Measurements from ENCODE around the gene DBN1.

The DBN1 gene

DNA sequence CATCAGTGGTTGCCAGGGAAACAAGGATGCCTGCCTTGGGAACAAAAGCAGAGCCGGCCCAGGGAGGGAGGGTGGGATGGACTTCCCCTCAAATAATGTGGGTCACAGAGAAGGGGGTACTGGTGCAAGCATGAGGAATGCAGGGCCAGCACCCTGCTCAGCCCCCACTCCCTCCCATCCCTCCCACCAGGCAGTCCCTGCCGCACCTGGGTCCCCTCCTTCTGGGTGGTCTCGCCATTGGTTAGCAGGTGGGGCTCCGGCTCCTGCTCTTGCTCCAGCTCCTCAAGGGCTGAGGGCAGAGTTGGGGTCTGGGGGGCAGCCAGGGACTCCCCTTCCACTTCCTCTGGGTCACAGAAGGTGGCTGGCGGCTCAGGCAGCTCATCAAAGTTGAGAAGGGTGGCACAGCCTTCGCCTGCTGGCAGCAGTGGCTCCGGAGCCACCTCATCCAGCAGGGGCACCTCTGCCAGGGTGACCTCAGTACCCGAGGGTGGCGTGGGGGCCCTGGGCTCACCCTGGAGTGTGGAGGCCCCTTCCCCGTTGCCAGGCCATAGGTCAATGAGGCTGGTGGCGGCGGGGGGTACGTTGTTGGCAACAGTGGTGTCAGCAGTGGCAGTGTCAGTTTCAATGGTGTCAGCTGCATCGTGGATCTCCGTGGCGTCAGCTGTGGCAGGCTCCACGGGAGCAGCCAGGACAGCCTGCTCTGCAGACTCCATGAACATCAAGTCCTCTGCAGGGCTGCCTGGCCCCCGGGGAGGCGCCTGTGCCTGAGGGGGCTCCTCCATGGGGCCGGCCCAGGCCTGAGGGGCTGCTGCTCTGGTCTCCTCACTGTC is 15.4 kb downstream of the DBN1 start:
- H3K27ac ChIP-seq, result no peak overlapping the region
- no peak for DNase-seq (ENCODE audit: low read depth, low spot score)

DNA sequence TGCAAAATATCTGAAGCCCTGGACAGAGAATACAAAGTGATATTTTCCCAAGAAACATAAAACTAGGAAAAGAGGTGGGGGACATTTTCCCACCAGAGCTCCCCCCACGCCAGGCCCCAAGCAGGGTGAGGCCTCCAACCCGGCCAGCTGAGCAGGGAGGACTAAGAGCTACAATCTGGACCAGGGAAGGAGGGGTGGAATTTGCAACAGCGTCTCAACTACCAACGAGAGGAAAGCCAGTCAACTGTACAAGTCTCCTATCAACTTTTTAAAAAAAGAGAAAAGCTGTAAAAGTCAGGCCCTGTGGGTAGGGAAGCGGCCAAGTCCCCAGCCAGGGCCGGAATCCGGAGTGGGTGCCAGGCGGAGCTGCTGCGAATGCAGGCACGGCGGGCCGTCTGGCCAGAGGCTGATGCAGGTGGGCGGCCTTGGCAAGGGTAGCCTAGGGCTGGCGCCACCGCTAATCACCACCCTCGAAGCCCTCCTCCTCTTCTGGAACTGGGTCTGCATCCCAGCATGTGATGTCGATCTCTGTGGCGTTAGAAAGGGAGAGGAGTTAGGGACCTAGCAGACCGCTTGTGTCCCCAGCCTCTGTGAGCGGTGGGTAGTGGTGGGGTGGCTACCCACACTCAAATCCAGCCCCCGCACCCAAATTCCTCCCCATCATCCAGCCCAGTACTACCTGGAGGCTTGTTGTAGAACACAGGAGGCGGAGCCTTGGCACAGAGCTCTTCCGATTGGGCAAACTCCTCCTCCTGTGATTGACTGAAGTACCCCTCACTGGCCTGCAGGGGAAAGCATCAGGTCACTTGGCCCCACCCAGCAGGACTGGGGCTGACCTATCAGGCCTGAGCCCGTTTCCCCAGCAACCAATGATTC is 16.2 kb downstream of the DBN1 start:
- DNase-seq (ENCODE audit: low read depth, low spot score), result peak; percentile 87
- H3K27ac ChIP-seq, result no peak overlapping the region

DNA sequence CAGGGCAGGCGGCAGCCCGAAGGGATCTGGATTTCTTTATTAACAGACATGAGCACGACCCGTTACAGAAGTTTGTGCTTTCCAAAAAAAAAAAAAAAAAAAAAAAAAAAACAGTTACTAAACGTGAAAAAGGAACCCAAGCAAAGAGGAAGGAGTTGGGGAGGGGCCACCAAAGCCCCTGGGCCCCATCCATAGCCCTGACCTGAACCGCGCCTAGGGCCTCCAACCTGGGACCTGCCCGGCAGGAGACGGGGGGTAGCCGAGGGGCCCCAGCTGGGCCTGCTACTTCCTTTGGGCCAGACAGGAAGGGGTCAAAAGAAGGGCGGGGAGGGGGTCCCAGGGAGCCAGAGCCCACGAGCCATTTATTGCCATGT is 16.9 kb downstream of the DBN1 start:
- H3K27ac ChIP-seq, result no peak overlapping the region

DNA sequence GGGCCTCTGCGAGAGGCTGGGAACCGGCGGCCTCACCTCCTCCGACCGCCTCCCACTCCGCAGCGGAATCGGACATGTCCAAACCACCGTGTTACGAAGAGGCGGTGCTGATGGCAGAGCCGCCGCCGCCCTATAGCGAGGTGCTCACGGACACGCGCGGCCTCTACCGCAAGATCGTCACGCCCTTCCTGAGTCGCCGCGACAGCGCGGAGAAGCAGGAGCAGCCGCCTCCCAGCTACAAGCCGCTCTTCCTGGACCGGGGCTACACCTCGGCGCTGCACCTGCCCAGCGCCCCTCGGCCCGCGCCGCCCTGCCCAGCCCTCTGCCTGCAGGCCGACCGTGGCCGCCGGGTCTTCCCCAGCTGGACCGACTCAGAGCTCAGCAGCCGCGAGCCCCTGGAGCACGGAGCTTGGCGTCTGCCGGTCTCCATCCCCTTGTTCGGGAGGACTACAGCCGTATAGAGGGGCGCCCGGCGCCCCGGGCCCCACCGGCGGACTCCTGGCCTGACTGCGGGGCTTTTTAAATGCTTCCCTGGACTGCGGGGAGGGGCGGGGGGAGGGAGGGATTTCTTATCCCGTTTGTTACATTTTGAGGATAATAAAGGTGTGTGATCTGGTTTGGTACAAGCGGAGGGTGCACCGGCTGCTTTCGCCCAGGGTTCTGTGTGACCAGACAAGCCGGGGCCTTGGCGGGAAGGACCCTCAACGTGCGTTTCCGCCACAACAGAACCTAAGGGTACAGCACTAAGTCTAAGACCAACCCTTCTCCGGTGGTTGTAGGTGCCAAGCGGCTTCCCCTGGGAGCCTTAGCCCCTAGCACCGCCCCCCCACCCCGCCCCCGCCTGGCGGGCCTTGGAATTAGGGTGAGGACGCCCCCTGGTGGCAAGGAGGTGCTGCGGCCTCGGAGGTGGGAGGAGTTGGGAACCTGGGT is 17.5 kb downstream of the DBN1 start:
- peak overlapping the region; percentile 71 for H3K27ac ChIP-seq

More for the DNA sequence above, 16.9 kb downstream of the DBN1 start:
- no peak for DNase-seq (ENCODE audit: low read depth, low spot score)

DNA sequence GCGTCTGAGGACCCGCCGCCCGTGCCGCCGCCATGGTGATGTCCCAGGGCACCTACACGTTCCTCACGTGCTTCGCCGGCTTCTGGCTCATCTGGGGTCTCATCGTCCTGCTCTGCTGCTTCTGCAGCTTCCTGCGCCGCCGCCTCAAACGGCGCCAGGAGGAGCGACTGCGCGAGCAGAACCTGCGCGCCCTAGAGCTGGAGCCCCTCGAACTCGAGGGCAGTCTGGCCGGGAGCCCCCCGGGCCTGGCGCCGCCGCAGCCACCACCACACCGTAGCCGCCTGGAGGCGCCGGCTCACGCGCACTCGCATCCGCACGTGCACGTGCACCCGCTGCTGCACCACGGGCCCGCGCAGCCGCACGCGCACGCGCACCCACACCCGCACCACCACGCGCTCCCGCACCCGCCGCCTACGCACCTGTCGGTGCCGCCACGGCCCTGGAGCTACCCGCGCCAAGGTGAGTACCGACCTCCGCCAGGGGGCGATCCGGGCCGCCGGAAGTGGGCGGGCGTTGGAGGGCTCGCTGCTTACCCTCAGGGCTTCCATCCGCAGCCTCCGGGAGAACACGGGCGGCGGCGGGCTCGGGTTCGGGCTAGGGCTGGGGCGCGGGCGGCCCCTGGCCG is 18.3 kb downstream of the DBN1 start:
- no peak for DNase-seq (ENCODE audit: low read depth, low spot score)
- H3K27ac ChIP-seq, result peak overlapping the region; percentile 71

More for the DNA sequence above, 17.5 kb downstream of the DBN1 start:
- no peak for DNase-seq (ENCODE audit: low read depth, low spot score)

DNA sequence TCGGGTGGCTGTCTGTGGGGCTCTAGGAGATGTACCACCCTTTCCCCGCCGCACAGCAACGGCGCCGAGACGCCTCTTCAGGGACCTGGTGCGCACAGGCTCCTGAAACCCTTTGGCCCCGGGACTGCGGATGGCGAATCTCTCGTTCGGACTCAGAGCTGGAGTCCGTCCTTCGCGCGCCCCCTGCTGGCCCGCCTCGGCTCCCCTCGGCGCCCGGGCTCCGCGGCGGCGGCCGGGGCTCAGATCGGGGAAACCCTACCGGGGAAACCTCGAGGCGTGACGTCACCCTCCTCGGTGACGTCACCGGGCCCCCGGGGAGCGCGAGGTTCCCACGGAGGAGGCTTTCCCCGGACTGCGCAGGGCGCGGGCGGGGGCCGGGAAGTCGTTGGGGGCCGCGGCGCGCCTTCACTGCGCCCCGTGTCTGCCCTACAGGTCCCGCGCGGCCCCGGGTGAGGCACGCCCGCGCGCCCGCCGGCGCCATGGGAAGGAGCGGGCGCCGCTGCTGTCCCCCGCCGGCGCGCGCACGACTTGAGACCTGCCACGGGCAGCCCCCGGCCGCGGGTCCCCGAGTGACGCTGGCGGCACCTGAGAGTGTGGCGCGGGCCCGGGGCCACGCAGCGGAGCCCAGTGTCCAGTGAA is 18.9 kb downstream of the DBN1 start:
- H3K27ac ChIP-seq, result peak overlapping the region; percentile 71
- no peak for DNase-seq (ENCODE audit: low read depth, low spot score)

DNA sequence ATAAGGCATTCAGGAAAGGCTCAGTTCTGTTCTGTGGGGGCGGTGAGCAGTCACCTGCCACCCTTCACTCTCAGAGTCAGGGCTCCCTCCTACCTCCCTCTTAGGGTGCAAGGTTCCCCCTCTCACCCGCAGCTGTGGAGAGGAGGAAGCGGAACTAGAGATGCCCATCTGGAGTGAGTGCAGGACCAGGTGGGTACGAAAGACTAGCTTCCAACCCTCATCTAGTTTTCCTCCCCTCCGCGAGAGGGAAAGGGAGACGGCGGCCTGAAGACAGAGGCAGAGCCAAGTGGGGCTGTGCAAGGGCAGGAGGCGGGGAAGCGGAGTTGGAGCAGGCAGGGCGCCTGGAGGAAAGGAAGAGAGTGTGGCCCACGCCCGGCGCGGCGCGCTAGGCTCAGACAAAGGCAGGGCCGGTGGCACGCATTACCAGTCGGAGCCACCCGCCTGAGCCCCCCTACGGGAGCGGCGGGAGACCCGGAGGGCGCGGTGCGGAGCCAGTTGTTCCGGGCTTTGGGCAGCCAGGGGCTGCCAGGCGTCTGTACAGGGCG is 19.5 kb downstream of the DBN1 start:
- H3K27ac ChIP-seq, result no peak overlapping the region
- DNase-seq (ENCODE audit: low read depth, low spot score), result no peak

DNA sequence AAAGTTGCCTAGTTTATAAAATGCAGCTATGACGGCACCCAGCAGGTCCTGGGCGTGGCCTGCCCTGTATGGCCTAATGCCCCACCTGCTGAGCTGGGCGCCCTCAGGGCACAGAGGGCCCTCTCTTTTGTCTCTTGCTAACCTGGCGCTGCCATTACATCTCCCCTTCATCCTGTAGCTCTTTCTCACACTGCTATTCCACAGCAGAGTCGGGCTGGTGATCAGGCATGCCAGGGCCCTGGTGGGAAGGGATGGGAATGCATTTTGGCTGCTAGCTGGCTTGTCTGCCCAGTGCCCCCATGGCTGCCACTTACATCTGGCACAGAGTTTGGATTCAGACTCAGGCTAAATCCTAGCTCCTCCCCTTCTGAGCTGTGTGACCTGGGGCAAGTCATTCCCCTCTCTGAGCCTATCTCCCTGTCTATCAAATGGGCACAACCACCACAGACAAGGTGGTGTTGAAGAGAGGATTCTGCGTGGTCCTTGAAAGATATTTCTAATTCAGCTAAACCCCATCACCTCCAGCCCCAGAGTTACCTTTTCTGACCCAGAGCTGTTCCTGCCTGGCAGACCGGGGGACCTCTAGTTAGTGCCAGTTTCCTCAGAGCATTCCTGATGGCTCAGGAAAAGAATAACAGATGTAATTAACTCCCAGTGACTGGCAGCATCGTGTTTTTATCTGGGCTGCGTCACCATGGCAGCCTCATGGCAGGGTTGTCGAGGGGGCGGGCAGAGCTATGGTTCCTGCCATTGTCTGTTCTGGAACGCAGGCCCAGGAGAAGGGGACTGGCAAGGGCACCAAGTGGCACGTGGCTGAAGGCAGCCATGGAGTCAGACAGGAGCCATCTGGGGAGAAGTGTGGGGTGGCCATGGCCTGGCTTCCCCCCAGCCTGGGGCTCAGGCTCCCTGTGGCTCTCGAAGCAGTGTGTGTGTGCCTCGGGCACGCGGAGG is 20.5 kb downstream of the DBN1 start:
- DNase-seq (ENCODE audit: low read depth, low spot score), result no peak
- no peak overlapping the region for H3K27ac ChIP-seq

DNA sequence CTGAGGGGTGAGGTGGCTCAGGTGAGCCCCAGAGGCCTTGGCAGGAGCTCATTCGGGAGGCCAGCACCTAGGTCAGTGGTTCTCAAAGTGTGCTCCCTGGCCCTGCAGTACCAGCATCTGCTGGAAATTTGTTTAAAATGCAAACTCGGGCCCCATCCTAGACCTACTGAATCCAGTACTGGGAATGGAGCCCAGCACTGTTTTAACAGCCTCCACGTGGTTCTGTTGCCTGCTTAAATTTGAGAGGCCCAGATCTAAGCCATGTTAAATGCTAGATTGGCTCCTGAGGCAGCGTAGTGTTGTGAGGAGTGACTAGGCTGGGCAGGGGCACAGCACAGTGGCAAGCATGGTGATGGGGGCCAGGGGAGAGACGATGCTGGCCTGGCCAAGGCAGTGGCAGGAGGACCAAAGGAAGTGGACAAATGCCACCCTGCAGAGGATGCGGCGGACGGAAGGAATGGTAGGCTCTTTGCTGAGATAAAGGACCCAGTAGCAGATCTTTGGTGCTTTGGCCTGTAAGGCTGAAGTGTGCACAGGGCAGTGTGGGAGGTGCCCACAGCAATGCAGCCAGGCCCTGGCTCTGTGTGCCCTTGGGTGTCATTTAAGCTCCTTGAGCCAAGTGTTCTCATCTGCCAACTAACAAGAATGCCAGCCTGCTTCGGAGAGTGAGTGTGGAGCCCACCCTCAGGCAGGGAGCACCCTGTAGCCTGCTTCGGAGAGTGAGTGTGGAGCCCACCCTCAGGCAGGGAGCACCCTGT is 22.6 kb downstream of the DBN1 start:
- no peak overlapping the region for H3K27ac ChIP-seq
- no peak for DNase-seq (ENCODE audit: low read depth, low spot score)

DNA sequence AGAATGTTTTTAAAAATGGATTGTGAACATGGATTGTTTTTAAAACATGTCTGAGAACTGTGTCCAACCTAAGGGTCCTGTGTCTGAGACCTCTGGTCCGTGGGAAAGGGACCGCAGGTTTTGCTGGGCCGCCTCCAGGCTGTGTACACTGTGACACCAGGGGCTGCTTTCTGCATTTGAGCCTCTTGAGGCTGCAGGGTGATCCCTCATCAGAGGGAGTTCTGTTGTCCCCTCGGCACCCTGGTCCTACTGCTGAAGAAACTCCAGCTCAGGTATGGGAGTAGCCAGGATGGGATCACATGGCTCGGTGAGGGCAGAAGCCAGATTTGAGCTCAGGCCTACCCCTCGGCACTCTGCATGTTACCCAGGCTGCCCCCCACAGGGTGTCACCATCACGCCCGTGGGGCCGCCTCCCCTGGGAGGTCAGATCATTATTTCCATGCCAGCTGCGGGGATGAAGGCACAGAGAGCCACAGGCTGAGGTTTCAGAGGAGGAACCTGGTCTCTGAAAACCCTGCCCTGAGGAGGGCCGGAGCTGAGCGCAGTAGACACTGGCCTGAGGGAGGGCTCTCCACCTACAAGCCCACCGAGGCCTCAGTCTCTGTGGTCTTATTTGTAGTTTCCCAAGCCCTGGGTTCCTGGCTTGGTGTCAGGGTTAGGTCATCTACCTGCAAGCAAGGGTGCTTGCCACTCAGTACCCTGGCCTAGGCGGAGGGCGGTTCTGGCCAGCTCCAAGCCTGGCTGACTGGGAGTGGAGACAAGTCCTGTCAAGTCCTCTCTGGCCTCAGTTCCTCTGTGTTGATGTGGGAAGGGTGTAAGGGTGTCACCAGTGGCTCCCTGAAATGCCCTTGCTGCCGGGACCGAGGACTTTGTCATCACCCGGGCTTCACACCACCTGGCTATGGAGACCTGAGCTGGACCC is 24.0 kb downstream of the DBN1 start:
- no peak for DNase-seq (ENCODE audit: low read depth, low spot score)
- H3K27ac ChIP-seq, result no peak overlapping the region

DNA sequence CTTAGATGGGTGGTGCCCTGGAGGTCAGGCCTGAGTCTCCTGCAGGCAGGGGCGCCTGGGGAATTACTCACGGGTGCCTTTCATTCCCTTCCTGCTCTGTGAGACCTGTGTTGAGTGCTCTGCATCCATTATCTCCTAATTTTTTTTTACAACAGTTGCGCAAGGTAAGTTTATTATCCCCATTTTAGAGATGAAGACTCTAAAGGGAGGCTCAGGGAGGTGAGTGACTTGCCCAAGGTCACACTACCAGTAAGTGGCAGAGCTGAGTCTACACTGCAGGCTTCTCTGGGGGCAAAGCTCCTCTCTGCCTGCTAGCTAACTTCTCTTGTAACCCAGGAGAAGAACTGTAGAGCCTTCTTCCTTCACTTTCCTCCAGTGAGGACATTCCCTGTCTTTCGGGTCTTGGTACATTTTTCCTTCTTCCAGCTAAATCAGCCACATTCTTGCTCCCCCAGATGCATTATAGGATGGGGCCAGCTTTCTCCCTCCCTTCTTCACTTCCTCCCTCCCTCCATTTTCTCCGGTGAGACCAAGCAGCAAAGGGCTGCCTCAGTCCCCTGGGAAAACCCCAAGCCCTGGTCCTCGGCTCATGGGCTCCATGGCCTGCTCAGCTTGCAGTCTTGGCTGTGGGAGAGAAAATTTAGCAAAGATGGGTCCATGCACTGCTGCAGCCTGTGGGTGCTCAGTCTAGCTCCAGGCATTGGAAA is 25.0 kb downstream of the DBN1 start:
- peak overlapping the region; percentile 40 for H3K27ac ChIP-seq
- no peak for DNase-seq (ENCODE audit: low read depth, low spot score)

DNA sequence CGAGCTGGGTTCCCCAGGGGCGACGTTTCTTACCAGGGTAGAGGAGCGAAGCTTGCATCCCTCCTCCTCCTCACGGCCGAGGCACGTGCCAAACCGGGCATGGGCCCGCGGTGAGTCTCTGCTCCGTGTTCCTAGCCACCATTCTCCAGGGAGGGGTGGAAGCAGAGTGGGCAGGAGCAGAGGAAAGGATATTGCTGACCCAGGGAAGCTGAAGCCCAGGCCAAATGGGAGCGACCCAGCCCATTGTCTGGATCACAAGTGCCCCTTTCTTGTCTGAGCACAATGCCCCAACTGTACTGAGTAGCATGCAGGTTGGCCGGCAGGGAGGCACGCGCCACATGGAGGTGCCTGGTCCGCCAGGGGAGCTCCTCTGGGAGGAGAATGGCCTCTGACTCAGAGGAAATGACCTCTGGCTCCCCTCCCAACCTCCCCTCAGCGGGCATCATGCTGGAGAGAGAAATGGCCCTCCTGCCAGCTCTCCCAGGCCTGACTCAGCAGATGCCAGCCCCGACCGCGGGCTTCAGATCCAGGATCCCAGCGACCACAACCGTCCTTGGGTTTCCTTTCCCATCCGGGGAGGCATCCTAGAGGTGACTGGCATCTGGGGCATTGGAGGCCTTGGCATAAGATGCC is 25.7 kb downstream of the DBN1 start:
- DNase-seq (ENCODE audit: low read depth, low spot score), result no peak
- peak overlapping the region; percentile 40 for H3K27ac ChIP-seq

DNA sequence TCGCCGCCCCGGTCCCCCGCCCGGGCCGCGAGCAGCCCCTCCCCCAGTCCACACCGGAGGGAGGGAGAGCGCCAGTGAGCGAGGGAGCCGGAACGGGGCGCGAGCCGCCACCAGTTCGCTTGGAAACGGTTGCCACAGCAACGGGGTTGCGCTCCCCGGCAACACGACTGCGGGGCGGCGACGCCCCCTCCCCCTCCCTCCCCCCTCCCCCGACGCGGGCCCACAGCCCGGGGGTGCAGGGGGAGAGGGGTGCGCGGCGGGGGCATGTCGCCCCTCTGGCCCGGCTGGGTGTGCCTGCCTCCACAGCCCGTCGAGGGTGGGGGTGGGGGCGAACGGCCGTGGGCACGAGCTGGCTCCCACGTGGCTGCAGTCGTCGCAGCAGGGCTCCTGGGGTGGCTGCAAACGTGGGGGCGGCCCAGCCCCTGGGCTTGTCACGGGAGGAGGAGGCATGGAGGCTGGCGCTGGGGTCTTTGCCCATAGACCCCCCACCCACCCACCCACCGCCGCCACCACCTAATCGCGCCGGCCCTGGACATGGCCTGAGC is 26.3 kb downstream of the DBN1 start:
- peak overlapping the region; percentile 40 for H3K27ac ChIP-seq
- no peak for DNase-seq (ENCODE audit: low read depth, low spot score)

DNA sequence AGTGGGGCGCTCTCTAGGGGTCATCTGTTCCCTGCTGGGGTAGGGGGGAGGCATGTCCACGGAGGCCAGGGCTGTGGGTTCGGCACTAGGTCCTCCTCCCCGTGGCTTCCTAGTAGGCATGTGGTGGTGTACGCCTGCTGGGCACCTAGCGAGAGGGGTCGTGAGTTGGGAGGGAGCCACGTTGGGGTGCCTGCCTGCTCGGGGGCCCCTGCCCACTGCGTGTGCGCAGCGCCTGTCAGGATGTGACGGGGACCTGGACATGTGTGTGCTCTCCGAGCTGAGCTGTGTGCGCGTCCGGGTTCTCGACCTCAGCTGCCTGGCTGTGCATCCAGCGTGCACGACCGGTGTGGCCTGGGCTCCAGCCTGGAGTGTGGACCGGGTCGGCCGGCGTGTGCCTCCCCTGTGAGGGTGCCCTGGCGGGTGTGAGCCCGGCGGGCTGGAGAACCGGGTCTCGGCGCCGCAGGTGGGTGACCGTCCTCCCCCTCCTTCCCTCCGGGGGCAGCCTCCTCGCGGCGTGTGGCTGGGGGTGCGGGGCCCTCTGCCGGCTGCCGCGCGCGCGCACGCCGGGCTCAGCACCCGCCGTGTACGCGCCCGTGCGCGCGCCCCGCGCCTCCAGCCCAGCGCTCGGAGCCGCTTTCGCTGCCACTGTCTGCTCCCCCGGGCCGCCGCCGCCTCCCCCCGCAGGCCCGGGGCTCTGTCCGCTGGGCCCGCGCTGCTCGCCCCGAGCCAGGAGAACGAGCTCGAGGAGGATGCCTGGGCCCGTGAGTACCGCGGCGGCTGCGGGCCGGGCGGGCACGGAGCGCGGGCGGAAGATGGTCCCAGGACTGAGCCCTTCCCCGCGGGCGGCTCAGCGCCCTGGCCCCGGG is 27.0 kb downstream of the DBN1 start, which contains the start of gene PRR7:
PRR7 (plus strand) TSS at position 615 of the 866 bp plus-strand sequence. CDS start 8,254 bp downstream, outside the sequence.
- DNase-seq (ENCODE audit: low read depth, low spot score), result no peak
- H3K27ac ChIP-seq, result peak within 1 kb of the TSS; percentile 40
